C4-2B (cell line): ENCODE results near the gene CC2D2A.

Experiments used
- ZFX ChIP-seq: fragments of 450-650 bp; IDR thresholded peaks from 2 replicates; pipeline ENCODE4 v1.6.1; 2017
- TF ChIP-seq, protein P1 (sequence below): fragments of 450-650 bp; conservative IDR thresholded peaks from 2 replicates; pipeline ENCODE4 v1.5.1; 2017; ENCODE audit warnings: mild to moderate bottlenecking

DNA sequence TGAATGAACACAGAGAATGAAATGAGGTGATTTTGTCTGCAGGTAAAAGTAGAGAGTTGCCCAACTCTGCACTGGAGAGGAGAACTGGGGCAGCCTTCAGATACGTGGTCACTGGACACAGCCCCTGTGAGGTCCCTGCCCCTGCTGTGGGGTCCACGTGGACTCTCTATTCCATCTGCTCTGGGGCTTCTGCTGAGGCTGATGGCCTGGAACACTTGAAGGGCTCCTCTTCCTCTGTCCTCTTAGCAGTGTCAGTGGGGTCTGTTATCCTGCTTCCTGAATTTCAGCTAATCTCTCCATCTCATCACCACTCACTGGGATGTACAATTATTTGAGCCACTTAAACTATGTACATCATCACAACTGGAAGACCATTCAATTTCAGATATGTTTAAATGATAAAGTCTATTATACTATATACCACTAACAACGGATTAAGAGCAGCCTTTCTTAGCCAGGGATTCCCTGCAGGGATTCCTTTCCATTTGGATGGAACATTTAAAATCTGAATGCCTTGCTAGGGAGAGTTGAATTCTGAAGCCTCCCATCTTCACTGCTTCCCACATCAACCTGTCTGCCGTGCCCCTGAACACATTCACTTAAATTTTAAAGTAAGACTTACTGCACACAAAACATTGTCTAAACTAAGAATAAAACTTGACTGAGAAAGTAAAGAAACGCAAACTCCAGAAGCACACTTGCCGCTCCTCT lies 74.0 kb downstream of the CC2D2A start:
- TF ChIP-seq, protein P1, sequence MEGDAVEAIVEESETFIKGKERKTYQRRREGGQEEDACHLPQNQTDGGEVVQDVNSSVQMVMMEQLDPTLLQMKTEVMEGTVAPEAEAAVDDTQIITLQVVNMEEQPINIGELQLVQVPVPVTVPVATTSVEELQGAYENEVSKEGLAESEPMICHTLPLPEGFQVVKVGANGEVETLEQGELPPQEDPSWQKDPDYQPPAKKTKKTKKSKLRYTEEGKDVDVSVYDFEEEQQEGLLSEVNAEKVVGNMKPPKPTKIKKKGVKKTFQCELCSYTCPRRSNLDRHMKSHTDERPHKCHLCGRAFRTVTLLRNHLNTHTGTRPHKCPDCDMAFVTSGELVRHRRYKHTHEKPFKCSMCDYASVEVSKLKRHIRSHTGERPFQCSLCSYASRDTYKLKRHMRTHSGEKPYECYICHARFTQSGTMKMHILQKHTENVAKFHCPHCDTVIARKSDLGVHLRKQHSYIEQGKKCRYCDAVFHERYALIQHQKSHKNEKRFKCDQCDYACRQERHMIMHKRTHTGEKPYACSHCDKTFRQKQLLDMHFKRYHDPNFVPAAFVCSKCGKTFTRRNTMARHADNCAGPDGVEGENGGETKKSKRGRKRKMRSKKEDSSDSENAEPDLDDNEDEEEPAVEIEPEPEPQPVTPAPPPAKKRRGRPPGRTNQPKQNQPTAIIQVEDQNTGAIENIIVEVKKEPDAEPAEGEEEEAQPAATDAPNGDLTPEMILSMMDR, result no peak
- no peak for TF ChIP-seq ZFX
